Hepatocyte (in vitro differentiated cells): ENCODE measurements around the gene AAK1.

ENCODE experiments used
- EZH2 ChIP-seq: fragments of 200-600 bp; sonication (generic); IDR thresholded peaks from 2 replicates; pipeline ENCODE4 v1.6.1; 2016; ENCODE audit warnings: antibody characterized with exemption, mild to moderate bottlenecking, borderline replicate concordance
- TF ChIP-seq, protein P1 (sequence below): fragments of 200-600 bp; sonication (generic); IDR thresholded peaks from 2 replicates; pipeline ENCODE4 v1.5.1; 2016; ENCODE audit warnings: antibody characterized with exemption, mild to moderate bottlenecking; ENCODE audit not compliant: poor library complexity

DNA sequence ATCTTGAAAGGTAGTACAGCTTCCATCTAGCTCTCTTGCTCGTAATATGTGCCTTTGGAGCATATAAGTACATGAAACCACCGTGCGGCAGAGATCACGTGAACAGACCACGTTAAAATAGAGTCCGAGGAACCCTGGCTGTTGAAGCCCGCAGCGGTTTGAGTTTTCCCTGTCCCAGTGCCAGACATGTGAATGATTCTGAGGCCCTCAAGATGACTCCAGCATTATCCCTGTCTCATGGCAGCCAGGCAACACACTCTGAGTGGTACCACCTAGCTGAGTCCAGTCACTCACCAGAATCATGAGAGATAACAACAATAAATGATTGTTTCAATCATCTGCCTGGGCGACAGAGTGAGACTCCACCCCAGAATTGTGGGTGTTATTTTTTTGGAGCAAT lies 21.6 kb upstream of the AAK1 start:
- no peak for TF ChIP-seq EZH2
- TF ChIP-seq, protein P1, sequence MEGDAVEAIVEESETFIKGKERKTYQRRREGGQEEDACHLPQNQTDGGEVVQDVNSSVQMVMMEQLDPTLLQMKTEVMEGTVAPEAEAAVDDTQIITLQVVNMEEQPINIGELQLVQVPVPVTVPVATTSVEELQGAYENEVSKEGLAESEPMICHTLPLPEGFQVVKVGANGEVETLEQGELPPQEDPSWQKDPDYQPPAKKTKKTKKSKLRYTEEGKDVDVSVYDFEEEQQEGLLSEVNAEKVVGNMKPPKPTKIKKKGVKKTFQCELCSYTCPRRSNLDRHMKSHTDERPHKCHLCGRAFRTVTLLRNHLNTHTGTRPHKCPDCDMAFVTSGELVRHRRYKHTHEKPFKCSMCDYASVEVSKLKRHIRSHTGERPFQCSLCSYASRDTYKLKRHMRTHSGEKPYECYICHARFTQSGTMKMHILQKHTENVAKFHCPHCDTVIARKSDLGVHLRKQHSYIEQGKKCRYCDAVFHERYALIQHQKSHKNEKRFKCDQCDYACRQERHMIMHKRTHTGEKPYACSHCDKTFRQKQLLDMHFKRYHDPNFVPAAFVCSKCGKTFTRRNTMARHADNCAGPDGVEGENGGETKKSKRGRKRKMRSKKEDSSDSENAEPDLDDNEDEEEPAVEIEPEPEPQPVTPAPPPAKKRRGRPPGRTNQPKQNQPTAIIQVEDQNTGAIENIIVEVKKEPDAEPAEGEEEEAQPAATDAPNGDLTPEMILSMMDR: no peak
